Erythroblast (primary cell): ENCODE results near the gene PDE9A.

Experiments
- GATA1 ChIP-seq: IDR thresholded peaks from 2 replicates; pipeline ENCODE4 v1.6.1; 2011; ENCODE audit warnings: low read depth, mild to moderate bottlenecking, control low read depth, low read length, moderate library complexity
- POLR2A ChIP-seq: IDR thresholded peaks from 2 replicates; pipeline ENCODE4 v1.6.1; 2011; ENCODE audit warnings: mild to moderate bottlenecking, low read length

GRCh38 chr21:42699196-42699595 is 45.8 kb downstream of the PDE9A start:
- TF ChIP-seq POLR2A (no peak), GATA1 (no peak)
